ENCODE data around the gene NEU2.
"Not testable (repeated sequence)": the region's sequence is repeated elsewhere in the genome, so short reads cannot be mapped to it uniquely, and the experiment has no call there.

NEU2 gene

GRCh38 chr2:233035426-233036161 is 3.1 kb downstream of the NEU2 start:
- no peak for DNase-seq (ENCODE audit: low read depth)

- DNase-seq (ENCODE audit: low read depth), result no peak
These were observed 3.8 kb downstream of the NEU2 start for GRCh38 chr2:233036162-233036838.

- no peak for DNase-seq (ENCODE audit: low read depth)
These were observed 4.6 kb downstream of the NEU2 start for GRCh38 chr2:233037078-233037477.

- DNase-seq (ENCODE audit: low read depth), result no peak
These were observed 6.9 kb downstream of the NEU2 start for GRCh38 chr2:233039212-233039845.

- no peak for DNase-seq (ENCODE audit: low read depth)
These were observed 7.5 kb downstream of the NEU2 start for GRCh38 chr2:233039846-233040530.

- no peak for DNase-seq (ENCODE audit: low read depth)
These were observed 8.1 kb downstream of the NEU2 start for GRCh38 chr2:233040571-233040970.

- no peak for DNase-seq (ENCODE audit: low read depth)
These were observed 9.4 kb downstream of the NEU2 start for GRCh38 chr2:233041722-233042323.

GRCh38 chr2:233042549-233042948 is 10.1 kb downstream of the NEU2 start:
- DNase-seq (ENCODE audit: low read depth), result no peak

- no peak for DNase-seq (ENCODE audit: low read depth)
These were observed 12.6 kb downstream of the NEU2 start for GRCh38 chr2:233044974-233045605.

GRCh38 chr2:233047206-233047605 is 14.7 kb downstream of the NEU2 start:
- no peak for DNase-seq (ENCODE audit: low read depth)

- DNase-seq (ENCODE audit: low read depth), result no peak
These were observed 15.2 kb downstream of the NEU2 start for GRCh38 chr2:233047667-233048066.

- DNase-seq (ENCODE audit: low read depth), result no peak
These were observed 16.2 kb downstream of the NEU2 start for GRCh38 chr2:233048569-233049193.

GRCh38 chr2:233049194-233049761 is 16.8 kb downstream of the NEU2 start:
- DNase-seq (ENCODE audit: low read depth), result no peak

- DNase-seq (ENCODE audit: low read depth), result no peak
These were observed 19.0 kb downstream of the NEU2 start for GRCh38 chr2:233051241-233052149.

- not testable (repeated sequence) for DNase-seq (ENCODE audit: low read depth)
These were observed 20.0 kb downstream of the NEU2 start for GRCh38 chr2:233052517-233052916.

- peak; percentile 68 for DNase-seq (ENCODE audit: low read depth)
These were observed 21.7 kb downstream of the NEU2 start for GRCh38 chr2:233053928-233054784.

- DNase-seq (ENCODE audit: low read depth), result no peak
These were observed 22.9 kb downstream of the NEU2 start for GRCh38 chr2:233055362-233055761.

GRCh38 chr2:233056961-233057605 is 24.6 kb downstream of the NEU2 start:
- no peak for DNase-seq (ENCODE audit: low read depth)

All from activated T-cell treated with anti-CD3 and anti-CD28 coated beads for 24 hours (primary cell).